Hepatocyte (in vitro differentiated cells): ENCODE measurements around the gene NAT14. TPM values are rescaled to one million over a fixed set of nuclear protein-coding genes. Genes with fewer than 3 reads are reported as not detected.

Source experiments
- DNase-seq: peaks from one replicate; pipeline ENCODE4 v3.0.0-alpha.2; 2016; ENCODE audit warnings: low spot score
- H2AFZ ChIP-seq: fragments of 200-600 bp; sonication (generic); 2 replicates; pipeline ENCODE4 v1.6.0; 2016; ENCODE audit warnings: antibody characterized with exemption, mild to moderate bottlenecking
- H3K27ac ChIP-seq: fragments of 200-600 bp; sonication (generic); 2 replicates; pipeline ENCODE4 v1.5.1; 2016; ENCODE audit warnings: mild to moderate bottlenecking
- H3K27me3 ChIP-seq: fragments of 200-600 bp; sonication (generic); 2 replicates; pipeline ENCODE4 v1.6.1; 2016
- H3K36me3 ChIP-seq: fragments of 200-600 bp; sonication (generic); replicated peaks from 2 replicates; pipeline ENCODE4 v1.5.1; 2016; ENCODE audit warnings: low read depth; ENCODE audit not compliant: insufficient read depth
- H3K4me1 ChIP-seq: fragments of 200-600 bp; sonication (generic); 2 replicates; pipeline ENCODE4 v1.5.1; 2016; ENCODE audit warnings: mild to moderate bottlenecking, moderate library complexity; ENCODE audit not compliant: insufficient read depth
- H3K4me2 ChIP-seq: fragments of 200-600 bp; sonication (generic); 2 replicates; pipeline ENCODE4 v1.6.0; 2016
- H3K4me3 ChIP-seq: fragments of 200-600 bp; sonication (generic); 2 replicates; pipeline ENCODE4 v1.5.1; 2016; ENCODE audit warnings: mild to moderate bottlenecking
- H3K79me2 ChIP-seq: fragments of 200-600 bp; sonication (generic); 2 replicates; pipeline ENCODE4 v1.6.0; 2017; ENCODE audit warnings: mild to moderate bottlenecking
- H3K9me2 ChIP-seq: fragments of 200-600 bp; sonication (generic); replicated peaks from 2 replicates; pipeline ENCODE4 v1.6.0; 2017; ENCODE audit warnings: mild to moderate bottlenecking; ENCODE audit not compliant: insufficient read depth
- H3K9me3 ChIP-seq: fragments of 200-600 bp; sonication (generic); 2 replicates; pipeline ENCODE4 v1.5.1; 2016; ENCODE audit warnings: low read depth, mild to moderate bottlenecking
- H4K20me1 ChIP-seq: fragments of 200-600 bp; sonication (generic); 2 replicates; pipeline ENCODE4 v1.6.0; 2016; ENCODE audit warnings: mild to moderate bottlenecking; ENCODE audit not compliant: insufficient read depth, poor library complexity, severe bottlenecking
- CTCF ChIP-seq: fragments of 200-600 bp; sonication (generic); IDR thresholded peaks from 2 replicates; pipeline ENCODE4 v1.5.1; 2016; ENCODE audit warnings: antibody characterized with exemption, mild to moderate bottlenecking; ENCODE audit not compliant: poor library complexity
- EZH2 ChIP-seq: fragments of 200-600 bp; sonication (generic); IDR thresholded peaks from 2 replicates; pipeline ENCODE4 v1.6.1; 2016; ENCODE audit warnings: antibody characterized with exemption, mild to moderate bottlenecking, borderline replicate concordance
- EZH2phosphoT487 ChIP-seq: fragments of 200-600 bp; sonication (generic); IDR thresholded peaks from one replicate; pipeline ENCODE4 v1.6.1; 2018; ENCODE audit warnings: antibody characterized with exemption, mild to moderate bottlenecking, low read depth, moderate library complexity; ENCODE audit not compliant: unreplicated experiment, severe bottlenecking
- WGBS: methylation state at CpG from one replicate; pipeline ENCODE4 v1.1.6; 2016; ENCODE audit warnings: low lambda C conversion rate; ENCODE audit errors: missing lambda C conversion rate; 5-methylcytosine and 5-hydroxymethylcytosine counted together
- polyA plus RNA-seq: library from polyadenylated mRNA; unstranded; fragments of >200 nt; fragmentation: Nextera tagmentation; extraction: Ambion mirVana; gene quantifications from 2 replicates; pipeline ENCODE4 v1.2.1, GENCODE V29; 2016
- total RNA-seq: library from RNA; depleted of rRNA; stranded (reverse); fragments of >200 nt; gene quantifications from 2 replicates; pipeline ENCODE4 v1.2.3, GENCODE V29; 2014

The NAT14 gene
- total and polyA plus RNA-seq, 2 experiments from 2014 or later: 22.3 to 40.3 TPM

- Histone ChIP-seq H3K9me3 (no peaks in the 10 kb centered on the region), H3K9me2 (no peaks in the 10 kb centered on the region), H3K4me1 (peaks cover 16% of the 10 kb centered on the region), H3K36me3 (no peaks in the 10 kb centered on the region), H2AFZ (no peak overlapping the region), H4K20me1 (no peaks in the 10 kb centered on the region), H3K79me2 (no peaks in the 10 kb centered on the region), H3K4me2 (no peak overlapping the region), H3K27ac (no peak overlapping the region), H3K4me3 (no peak overlapping the region), H3K27me3 (peaks cover 10% of the 10 kb centered on the region)
- TF ChIP-seq CTCF: no peak
- 88% methylated on average over 20 of the region's 24 CpGs for WGBS
- DNase-seq: no peak
Measured at GRCh38 chr19:55491546-55492360, 6.8 kb downstream of the NAT14 start.

GRCh38 chr19:55492362-55492944 is 7.5 kb downstream of the NAT14 start:
- no peak overlapping the region for H3K27ac ChIP-seq
- TF ChIP-seq CTCF (no peak), EZH2phosphoT487 (no peak), EZH2 (no peak)
- H3K9me2 ChIP-seq: no peaks in the 10 kb centered on the region
- WGBS: 71% methylated on average over 12 of the region's 12 CpGs
- H3K4me3 ChIP-seq: no peak overlapping the region
- no peaks in the 10 kb centered on the region for H3K9me3 ChIP-seq
- DNase-seq: no peak
- H3K4me1 ChIP-seq: peaks cover 9% of the 10 kb centered on the region
- H2AFZ ChIP-seq: no peak overlapping the region
- H3K36me3 ChIP-seq: no peaks in the 10 kb centered on the region
- no peaks in the 10 kb centered on the region for H3K79me2 ChIP-seq
- H4K20me1 ChIP-seq: no peaks in the 10 kb centered on the region
- no peak overlapping the region for H3K4me2 ChIP-seq
- peaks cover 10% of the 10 kb centered on the region for H3K27me3 ChIP-seq

GRCh38 chr19:55493052-55493644 is 8.2 kb downstream of the NAT14 start:
- H3K4me1 ChIP-seq: peaks cover 3% of the 10 kb centered on the region
- DNase-seq: no peak
- no peak overlapping the region for H3K27ac ChIP-seq
- no peaks in the 10 kb centered on the region for H3K79me2 ChIP-seq
- no peak for TF ChIP-seq EZH2
- TF ChIP-seq CTCF: no peak
- no peak for TF ChIP-seq EZH2phosphoT487
- H3K36me3 ChIP-seq: no peaks in the 10 kb centered on the region
- H3K4me2 ChIP-seq: no peak overlapping the region
- H3K9me2 ChIP-seq: no peaks in the 10 kb centered on the region
- H3K9me3 ChIP-seq: no peaks in the 10 kb centered on the region
- no peaks in the 10 kb centered on the region for H4K20me1 ChIP-seq
- 80% methylated on average over 17 of the region's 18 CpGs for WGBS
- no peak overlapping the region for H2AFZ ChIP-seq
- H3K4me3 ChIP-seq: no peak overlapping the region
- peaks cover 10% of the 10 kb centered on the region for H3K27me3 ChIP-seq
